ENCODE data around the gene GANAB. TPM values are rescaled to one million over a fixed set of nuclear protein-coding genes. Genes with fewer than 3 reads are reported as not detected.

Gene GANAB
- total and polyA plus RNA-seq, 2 of the 13 experiments (the other 11 are each of a cell fraction or from before 2014, with no cell fraction given), result 99.5 to 234 TPM

- no peak for TF ChIP-seq USF2 (IDR thresholded peaks at IDR 0.05; ENCODE audit: low read depth, low read length)
- TF ChIP-seq USF2 (CRISPR knock-in tag; IDR thresholded peaks at IDR 0.05; ENCODE audit: borderline replicate concordance), result no peak
- 0 out of 2 replicates have a peak, but pooled peaks have one; percentile 1 for TF ChIP-seq ZNF616 (CRISPR knock-in tag; IDR thresholded peaks at IDR 0.05; ENCODE audit: low read depth)
- TF ChIP-seq ZNF512 (CRISPR knock-in tag; IDR thresholded peaks at IDR 0.05), result no peak
- no peak for TF ChIP-seq ZNF574 (CRISPR knock-in tag; IDR thresholded peaks at IDR 0.05)
- TF ChIP-seq FOXP4 (CRISPR knock-in tag; IDR thresholded peaks at IDR 0.05), result no peak
- TF ChIP-seq NCOA1 (CRISPR knock-in tag; IDR thresholded peaks at IDR 0.05), result peak; percentile 42; the same call in 1 of the 2 replicates
- no peak for TF ChIP-seq IKZF4 (CRISPR knock-in tag; IDR thresholded peaks at IDR 0.05; ENCODE audit: borderline replicate concordance, low read depth, not compliant biosample characterization)
- no peak for TF ChIP-seq ZBTB4 (CRISPR knock-in tag; IDR thresholded peaks at IDR 0.05; ENCODE audit: borderline replicate concordance)
- no peak for TF ChIP-seq NKX3-1 (CRISPR knock-in tag; IDR thresholded peaks at IDR 0.05)
- no peak for TF ChIP-seq ZNF451 (CRISPR knock-in tag; IDR thresholded peaks at IDR 0.05)
- TF ChIP-seq NFRKB (IDR thresholded peaks at IDR 0.05), result no peak
- 0 out of 2 replicates have a peak, but pooled peaks have one; percentile 4 for TF ChIP-seq RAD21 (CRISPR knock-in tag; IDR thresholded peaks at IDR 0.05)
- no peak for TF ChIP-seq ZNF839 (CRISPR knock-in tag; IDR thresholded peaks at IDR 0.05; ENCODE audit: borderline replicate concordance)
- TF ChIP-seq YY1 (IDR thresholded peaks at IDR 0.05; ENCODE audit: insufficient read depth, insufficient replicate concordance, low read depth, low read length), result no peak
Measured at GRCh38 chr11:62665599-62666258, 19.3 kb upstream of the GANAB start (continued).
